Measurements from ENCODE around the gene THSD7B.

- TF ChIP-seq TGIF2 (CRISPR knock-in tag; IDR thresholded peaks at IDR 0.05) (no peak), NFATC3 (IDR thresholded peaks at IDR 0.05) (no peak), CTCF (IDR thresholded peaks at IDR 0.05 in 2 of 3, conservative IDR thresholded peaks at IDR 0.05 in 1 of 3; ENCODE audit: insufficient read depth in 2 of 3, low read depth in 1 of 3, low read length in 3 of 3) (no peak)
These were observed 741.9 kb downstream of the THSD7B start for GRCh38 chr2:137507237-137507636.

Measured in K562 (cell line).